BLaER1 treated with 17β-estradiol and CSF1 and Interleukin-3, amounts not matched to agents 10 nM and 100 nM (cell line): ENCODE measurements around the gene CPZ.

Experiments
- H3K27ac ChIP-seq, 11 experiments: shearing (Covaris generic); formaldehyde crosslinking; 2 replicates each; pipeline ENCODE4 v1.8.1; 2022
- H3K27me3 ChIP-seq, 11 experiments: shearing (Covaris generic); formaldehyde crosslinking; 2 replicates each; pipeline ENCODE4 v1.8.1; 2022
- H3K36me3 ChIP-seq, 11 experiments: shearing (Covaris generic); formaldehyde crosslinking; 2 replicates each; pipeline ENCODE4 v1.8.1; 2022
- H3K4me1 ChIP-seq, 10 experiments: shearing (Covaris generic); formaldehyde crosslinking; 2 replicates each; pipeline ENCODE4 v1.8.1; 2022
- H3K4me2 ChIP-seq, 11 experiments: shearing (Covaris generic); formaldehyde crosslinking; 2 replicates each; pipeline ENCODE4 v1.8.1; 2022
- H3K4me3 ChIP-seq, 10 experiments: shearing (Covaris generic); formaldehyde crosslinking; 2 replicates each; pipeline ENCODE4 v1.8.1; 2022
- H3K9ac ChIP-seq, 11 experiments: shearing (Covaris generic); formaldehyde crosslinking; 2 replicates each; pipeline ENCODE4 v1.8.1; 2022
- H3K9me3 ChIP-seq, 11 experiments: shearing (Covaris generic); formaldehyde crosslinking; replicated peaks in 1 of 11; 2 replicates each; pipeline ENCODE4 v1.8.1; 2022
- H4K20me1 ChIP-seq, 11 experiments: shearing (Covaris generic); formaldehyde crosslinking; 2 replicates each; pipeline ENCODE4 v1.8.1; 2022
- Cebpa-rat ChIP-seq, 11 experiments: shearing (Covaris generic); IDR thresholded peaks; 2 replicates each; pipeline ENCODE4 v1.8.1; 2022

The CPZ gene

DNA sequence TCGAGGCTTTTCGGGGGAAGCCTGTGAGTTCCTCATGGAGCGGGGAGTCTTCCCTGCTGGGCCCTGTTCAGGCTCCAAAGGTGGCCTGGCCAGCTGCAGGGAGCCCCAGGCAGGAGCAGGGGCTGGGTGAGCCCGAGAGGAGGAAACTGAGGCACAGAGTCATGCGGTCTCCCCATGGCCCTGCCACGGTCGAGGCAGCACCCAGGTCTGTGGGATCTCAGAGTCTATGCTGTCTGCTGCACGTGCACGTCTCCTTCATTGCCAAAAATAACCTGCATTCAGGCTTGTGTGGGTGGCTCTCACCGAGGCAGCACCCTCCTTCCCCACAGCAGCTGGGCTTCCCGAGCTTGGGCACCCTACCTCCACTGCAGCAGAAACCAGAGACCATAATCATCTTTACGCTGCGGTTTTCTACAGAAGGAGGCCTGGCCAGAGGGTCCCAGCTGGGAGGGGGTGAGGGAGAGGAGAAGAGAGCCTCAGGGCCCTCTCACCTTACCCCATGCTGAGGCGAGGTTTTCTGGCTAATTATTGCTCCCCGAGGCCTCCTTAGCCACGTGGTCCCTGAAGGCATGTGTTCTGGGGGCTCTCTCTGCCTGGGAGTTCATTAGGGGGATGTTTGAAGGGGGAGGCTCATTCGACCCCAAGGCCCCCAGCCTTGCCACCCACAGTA is 64.3 kb downstream of the CPZ start:
- no peak overlapping the region; a peak in 1 of 22 replicates for H3K27ac ChIP-seq
- H4K20me1 ChIP-seq, result no peaks in the 10 kb centered on the region; a peak in 3 of 22 replicates
- peaks cover 0 to 37% (median 30%) of the 10 kb centered on the region in 10 experiments; a peak in 18 of 20 replicates for H3K4me1 ChIP-seq
- H3K27me3 ChIP-seq, result no peaks in the 10 kb centered on the region
- TF ChIP-seq Cebpa-rat (IDR thresholded peaks at IDR 0.05), result no peak
- H3K9me3 ChIP-seq, result peaks cover 0 to 22% (median 17%) of the 10 kb centered on the region in 11 experiments; a peak in 19 of 22 replicates
- no peak overlapping the region for H3K4me3 ChIP-seq
- H3K4me2 ChIP-seq, result peak overlapping the region in 10 of 11 experiments; percentile 8 to 83 (median 71); a peak in 17 of 22 replicates
- 0 out of 22 replicates have a peak overlapping the region, but pooled peaks of 2 of the 11 experiments have one; percentile 4 to 14 for H3K9ac ChIP-seq
- H3K36me3 ChIP-seq, result no peaks in the 10 kb centered on the region

DNA sequence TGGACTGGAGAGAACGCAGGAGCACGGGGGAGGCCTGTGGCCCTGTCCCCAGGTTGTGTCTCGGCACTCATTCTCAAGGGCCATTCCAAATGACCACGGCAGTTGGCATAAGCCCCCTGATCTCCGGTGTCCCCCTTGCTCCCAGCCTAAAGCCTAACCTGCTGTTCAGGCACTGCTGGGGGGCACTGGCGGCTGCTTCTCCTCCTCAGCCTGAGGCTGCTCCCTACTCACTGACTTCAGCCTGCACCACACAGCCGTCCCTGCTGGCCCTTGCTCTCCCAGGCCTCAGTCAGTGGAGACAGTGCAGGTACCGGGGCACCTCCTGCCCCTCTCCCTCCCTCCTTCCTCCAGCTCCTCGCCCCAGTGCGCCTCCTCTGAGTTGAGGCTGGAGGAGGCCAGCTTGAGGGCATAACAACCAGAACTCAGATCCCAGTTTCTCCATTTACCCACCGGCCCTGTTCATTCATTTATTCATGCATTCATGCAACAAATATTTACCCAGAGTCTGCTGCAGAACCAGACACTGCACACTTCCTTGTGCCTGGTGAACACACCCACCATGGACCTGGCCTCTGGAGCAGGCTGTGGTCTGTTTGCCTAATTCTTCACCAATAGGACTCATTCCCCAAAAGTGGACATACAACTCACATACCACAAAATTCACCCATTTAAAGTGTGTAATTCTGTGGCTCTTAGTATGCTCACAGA is 65.0 kb downstream of the CPZ start:
- H3K4me1 ChIP-seq, result peaks cover 0 to 37% (median 30%) of the 10 kb centered on the region in 10 experiments; a peak in 18 of 20 replicates
- H3K36me3 ChIP-seq, result no peaks in the 10 kb centered on the region
- H3K9me3 ChIP-seq, result peaks cover 0 to 22% (median 17%) of the 10 kb centered on the region in 11 experiments; a peak in 19 of 22 replicates
- 0 out of 22 replicates have a peak overlapping the region, but pooled peaks of 1 of the 11 experiments have one; percentile 14 for H3K9ac ChIP-seq
- no peak overlapping the region for H3K4me3 ChIP-seq
- no peak overlapping the region for H3K27ac ChIP-seq
- H4K20me1 ChIP-seq, result no peaks in the 10 kb centered on the region; a peak in 3 of 22 replicates
- no peak for TF ChIP-seq Cebpa-rat (IDR thresholded peaks at IDR 0.05)
- peak overlapping the region in 8 of 11 experiments; percentile 55 to 83 (median 76); a peak in 16 of 22 replicates for H3K4me2 ChIP-seq
- H3K27me3 ChIP-seq, result no peaks in the 10 kb centered on the region

DNA sequence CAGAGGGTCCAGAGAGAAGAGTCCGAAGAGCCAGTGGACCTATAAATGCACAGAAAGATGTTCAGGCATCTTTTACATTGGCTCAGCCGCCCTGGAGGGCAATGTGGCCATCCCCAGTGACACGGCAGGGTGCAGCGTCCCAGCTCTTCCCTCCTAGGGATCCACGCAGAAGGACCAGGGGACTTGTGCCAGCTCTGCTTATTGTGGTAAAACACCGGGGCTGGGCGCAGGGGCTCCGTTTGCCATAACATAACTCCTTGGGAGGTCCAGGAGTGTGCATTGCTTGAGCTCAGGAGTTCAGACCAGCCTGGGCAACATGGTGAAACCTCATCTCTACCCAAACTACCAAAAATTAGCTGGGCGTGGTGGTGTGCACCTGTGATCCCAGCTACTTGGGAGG is 70.2 kb downstream of the CPZ start:
- Histone ChIP-seq H3K4me2 (no peak overlapping the region), H3K9ac (no peak overlapping the region), H3K27ac (no peak overlapping the region), H3K27me3 (no peaks in the 10 kb centered on the region), H4K20me1 (no peaks in the 10 kb centered on the region; a peak in 1 of 22 replicates), H3K4me3 (no peak overlapping the region), H3K36me3 (no peaks in the 10 kb centered on the region), H3K4me1 (peaks cover 0 to 27% (median 16%) of the 10 kb centered on the region in 10 experiments; a peak in 14 of 20 replicates), H3K9me3 (no peaks in the 10 kb centered on the region)
- no peak for TF ChIP-seq Cebpa-rat (IDR thresholded peaks at IDR 0.05)

DNA sequence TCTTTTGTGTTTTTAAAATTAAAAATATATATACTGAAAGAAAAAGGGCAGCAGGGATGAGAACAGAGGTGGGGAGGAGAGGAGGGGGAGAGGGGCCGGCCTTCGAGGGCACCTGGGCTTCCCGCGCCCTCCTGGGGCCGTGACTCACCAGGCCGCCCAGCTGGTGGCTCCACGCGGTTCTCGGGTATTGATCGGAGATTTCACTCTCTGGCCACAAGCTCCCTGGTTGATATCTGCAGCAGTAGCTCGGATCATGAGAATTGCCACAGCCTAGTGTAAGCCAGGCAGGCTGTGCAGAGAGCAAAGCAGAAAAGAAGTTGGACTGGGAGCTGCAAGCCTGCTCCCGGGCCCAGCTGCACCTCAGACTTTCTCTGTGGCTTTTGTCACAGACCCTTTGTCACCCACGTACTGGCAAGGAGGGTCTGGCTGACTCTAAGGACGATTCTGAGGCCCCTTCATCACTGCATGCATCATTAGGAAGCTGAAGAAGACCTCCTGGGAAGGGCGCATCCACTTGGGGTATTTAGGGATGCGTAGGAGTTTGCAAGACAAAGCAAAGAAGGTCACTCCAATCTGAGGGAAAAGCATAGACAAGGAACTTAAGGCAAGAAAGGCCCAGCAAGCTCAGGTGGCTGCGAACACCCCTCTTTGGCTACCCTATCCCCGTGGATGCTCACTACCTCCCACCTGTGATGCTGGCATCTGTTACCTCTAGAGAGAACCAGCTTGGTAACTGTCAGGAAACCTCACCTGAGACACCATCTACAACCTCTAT is 71.7 kb downstream of the CPZ start:
- peak overlapping the region in 1 of 11 experiments; percentile 30; a peak in 1 of 22 replicates for H3K4me2 ChIP-seq
- no peaks in the 10 kb centered on the region for H3K27me3 ChIP-seq
- TF ChIP-seq Cebpa-rat (IDR thresholded peaks at IDR 0.05), result no peak
- no peak overlapping the region for H3K27ac ChIP-seq
- H3K9me3 ChIP-seq, result no peaks in the 10 kb centered on the region
- no peak overlapping the region for H3K4me3 ChIP-seq
- H3K4me1 ChIP-seq, result peaks cover 0 to 27% (median 15%) of the 10 kb centered on the region in 10 experiments; a peak in 14 of 20 replicates
- H3K9ac ChIP-seq, result no peak overlapping the region
- no peaks in the 10 kb centered on the region for H4K20me1 ChIP-seq
- no peaks in the 10 kb centered on the region for H3K36me3 ChIP-seq

DNA sequence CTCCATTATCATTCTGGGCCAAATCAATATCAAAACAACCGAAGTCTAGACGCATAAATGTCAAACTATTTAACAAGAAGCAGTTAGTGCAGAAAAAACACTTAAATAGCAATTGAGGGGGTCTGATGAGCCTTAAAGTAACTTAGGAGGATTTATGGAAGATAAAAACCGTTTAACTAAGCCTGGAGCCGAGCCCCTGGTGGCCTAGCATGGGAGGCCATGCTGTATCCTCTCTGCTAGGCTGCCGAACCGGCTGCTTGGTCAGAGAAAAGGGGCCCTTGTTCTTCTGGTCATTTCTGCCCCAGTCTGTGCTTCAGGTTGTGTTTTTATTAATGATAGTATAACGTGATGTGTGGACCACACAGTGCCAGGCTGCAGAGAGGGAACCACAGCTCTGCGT is 72.4 kb downstream of the CPZ start:
- peaks cover 0 to 27% (median 15%) of the 10 kb centered on the region in 10 experiments; a peak in 14 of 20 replicates for H3K4me1 ChIP-seq
- TF ChIP-seq Cebpa-rat (IDR thresholded peaks at IDR 0.05), result no peak
- H3K4me2 ChIP-seq, result peak overlapping the region in 6 of 11 experiments; percentile 16 to 49 (median 48); a peak in 10 of 22 replicates
- no peak overlapping the region for H3K27ac ChIP-seq
- H3K4me3 ChIP-seq, result no peak overlapping the region
- H3K9ac ChIP-seq, result no peak overlapping the region
- H3K36me3 ChIP-seq, result no peaks in the 10 kb centered on the region
- H3K27me3 ChIP-seq, result no peaks in the 10 kb centered on the region
- no peaks in the 10 kb centered on the region for H3K9me3 ChIP-seq
- no peaks in the 10 kb centered on the region for H4K20me1 ChIP-seq

DNA sequence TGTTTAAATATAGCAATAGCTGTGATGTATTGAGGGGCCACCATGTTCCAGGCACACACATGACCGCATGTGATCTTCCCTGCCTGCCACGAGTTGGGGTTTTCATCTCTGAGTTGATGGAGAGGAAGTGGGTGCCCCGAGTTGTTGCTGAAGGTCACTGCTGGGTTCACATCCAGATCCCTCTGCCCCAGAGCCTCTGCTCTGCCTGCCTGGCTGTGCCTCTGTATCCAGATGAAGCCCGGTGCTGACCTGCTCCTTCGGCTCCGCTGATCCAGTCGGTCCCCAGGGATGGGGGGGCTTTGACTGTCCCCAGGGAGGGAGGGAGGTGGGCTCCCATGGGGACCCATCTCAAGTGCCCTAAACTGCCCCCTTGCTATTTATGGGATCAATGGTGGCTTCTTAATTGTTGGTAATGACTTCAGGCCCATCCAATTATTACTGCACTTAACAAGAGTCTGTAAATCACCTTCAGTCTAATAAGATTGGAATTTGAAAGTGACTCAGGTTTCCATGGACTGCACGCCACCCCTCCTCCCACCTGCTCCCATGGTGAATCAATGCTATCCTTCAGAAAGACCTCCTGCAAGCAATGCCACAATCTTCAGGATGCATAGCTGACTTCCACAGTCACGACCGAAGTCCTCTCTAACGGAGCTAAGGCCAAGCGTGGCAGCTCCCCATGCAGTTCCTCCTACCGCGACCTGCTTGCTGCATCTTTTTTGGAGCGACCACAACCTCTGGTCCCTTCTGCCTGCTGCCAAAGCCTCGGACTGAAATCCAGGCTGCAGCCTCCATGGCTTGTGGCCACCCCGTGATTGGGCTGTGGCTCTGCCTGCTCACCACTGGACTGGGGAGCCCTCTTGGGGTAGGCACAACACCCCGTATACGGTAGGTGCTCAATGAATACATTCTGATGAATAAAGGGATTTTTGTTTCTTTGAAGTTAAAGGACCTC is 73.1 kb downstream of the CPZ start:
- no peak overlapping the region for H3K9ac ChIP-seq
- no peaks in the 10 kb centered on the region for H3K36me3 ChIP-seq
- no peak overlapping the region for H3K27ac ChIP-seq
- H3K4me2 ChIP-seq, result peak overlapping the region in 6 of 11 experiments; percentile 16 to 49 (median 48); a peak in 11 of 22 replicates
- no peaks in the 10 kb centered on the region for H3K9me3 ChIP-seq
- peaks cover 0 to 20% (median 9%) of the 10 kb centered on the region in 10 experiments; a peak in 14 of 20 replicates for H3K4me1 ChIP-seq
- no peaks in the 10 kb centered on the region for H3K27me3 ChIP-seq
- no peak for TF ChIP-seq Cebpa-rat (IDR thresholded peaks at IDR 0.05)
- H4K20me1 ChIP-seq, result no peaks in the 10 kb centered on the region
- no peak overlapping the region for H3K4me3 ChIP-seq

DNA sequence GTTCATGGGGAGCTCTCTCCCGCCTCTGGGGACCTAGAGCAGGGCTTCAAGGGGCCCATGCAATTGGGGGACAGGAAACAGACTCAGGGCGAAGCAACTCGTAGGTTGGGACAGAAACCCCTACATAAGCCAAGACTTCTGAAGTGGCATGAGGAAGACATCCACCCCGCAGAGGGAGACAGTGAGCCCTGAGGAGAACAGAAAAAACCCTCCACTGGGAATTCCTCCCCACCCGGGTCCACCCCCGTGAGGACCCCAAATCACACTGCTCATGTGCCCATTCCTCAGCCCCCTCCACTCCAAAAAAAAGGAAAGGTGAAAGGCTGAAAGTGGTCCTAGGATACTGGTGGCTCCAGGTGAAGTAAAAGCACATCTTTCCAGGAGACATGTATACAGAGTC is 74.0 kb downstream of the CPZ start:
- H3K9ac ChIP-seq, result no peak overlapping the region

More for the DNA sequence above, 74.0 kb downstream of the CPZ start:
- Histone ChIP-seq H3K36me3 (no peaks in the 10 kb centered on the region), H3K9me3 (no peaks in the 10 kb centered on the region), H3K27me3 (no peaks in the 10 kb centered on the region), H3K4me3 (no peak overlapping the region), H4K20me1 (no peaks in the 10 kb centered on the region), H3K4me1 (peaks cover 0 to 16% (median 5%) of the 10 kb centered on the region in 10 experiments; a peak in 10 of 20 replicates), H3K27ac (no peak overlapping the region), H3K4me2 (no peak overlapping the region)
- TF ChIP-seq Cebpa-rat (IDR thresholded peaks at IDR 0.05), result no peak
